ENCODE measurements around the gene ITGA7.
A peak's percentile ranks its signal among the peaks of the same experiment; 100 is the strongest.

The ITGA7 gene

DNA sequence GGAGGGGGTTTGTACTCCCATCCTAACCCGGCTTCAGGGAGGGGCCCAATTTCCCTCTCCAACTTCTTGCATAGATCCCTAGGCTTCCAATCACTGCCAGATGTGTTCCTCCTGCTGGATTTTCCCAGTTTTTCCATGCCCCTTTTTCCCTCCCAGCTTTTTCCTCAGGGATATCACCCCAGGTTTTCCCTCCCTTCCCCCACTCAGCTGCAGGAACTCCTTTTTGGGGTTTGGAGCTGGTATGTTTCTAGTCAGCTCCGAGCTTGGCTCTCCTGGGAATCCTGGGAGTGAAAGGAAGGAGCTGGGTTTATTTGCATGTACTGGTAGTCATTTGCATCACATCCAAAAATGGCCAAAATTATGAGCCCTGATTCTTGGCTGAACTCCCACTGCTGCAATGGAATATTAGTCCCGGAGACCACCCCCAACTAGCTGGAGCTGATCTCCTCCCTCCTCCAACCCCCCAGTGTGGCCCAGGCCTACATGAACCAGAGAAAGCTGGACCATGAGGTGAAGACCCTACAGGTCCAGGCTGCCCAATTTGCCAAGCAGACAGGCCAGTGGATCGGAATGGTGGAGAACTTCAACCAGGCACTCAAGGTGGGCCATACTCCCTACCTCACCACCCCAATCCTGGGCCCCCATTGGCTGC lies 11.0 kb upstream of the ITGA7 start:
- H3K4me1 ChIP-seq (ENCODE audit: insufficient read depth, low read length) = peaks cover 24% of the 10 kb centered on the region

DNA sequence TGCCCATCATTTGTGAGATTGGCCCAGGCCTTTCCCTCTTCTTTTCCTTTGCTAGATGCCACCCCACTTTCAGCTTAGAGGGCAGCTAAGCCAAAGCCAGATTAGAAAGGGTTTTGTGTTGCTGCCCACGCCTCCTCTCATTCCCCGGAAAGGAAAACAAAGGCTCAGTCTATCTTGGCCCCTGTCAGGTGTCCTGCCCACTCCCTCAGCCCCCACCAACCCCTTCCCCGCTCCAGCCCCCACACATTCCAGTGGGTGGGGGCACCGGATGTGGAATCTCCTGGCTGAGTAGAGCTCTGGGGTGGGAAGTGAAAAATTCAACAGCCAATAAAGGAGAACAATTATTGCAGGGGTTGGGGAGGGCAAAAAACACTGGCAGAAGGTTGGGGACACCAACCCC lies 10.3 kb upstream of the ITGA7 start:
- peaks cover 7% of the 10 kb centered on the region for H3K36me3 ChIP-seq (ENCODE audit: insufficient read depth, low read length)
- H2AFZ ChIP-seq (ENCODE audit: low read depth, low read length) = no peak overlapping the region
- H3K27me3 ChIP-seq (ENCODE audit: insufficient read depth, low read length) = no peaks in the 10 kb centered on the region
- peaks cover 24% of the 10 kb centered on the region for H3K4me1 ChIP-seq (ENCODE audit: insufficient read depth, low read length)
- H3K9me3 ChIP-seq (ENCODE audit: low read length) = no peaks in the 10 kb centered on the region
- no peak overlapping the region for H3K4me3 ChIP-seq (ENCODE audit: low read length)

More for the DNA sequence above, 11.0 kb upstream of the ITGA7 start:
- no peaks in the 10 kb centered on the region for H3K9me3 ChIP-seq (ENCODE audit: low read length)
- H3K27me3 ChIP-seq (ENCODE audit: insufficient read depth, low read length) = no peaks in the 10 kb centered on the region
- peaks cover 7% of the 10 kb centered on the region for H3K36me3 ChIP-seq (ENCODE audit: insufficient read depth, low read length)
- no peak overlapping the region for H3K4me3 ChIP-seq (ENCODE audit: low read length)
- H2AFZ ChIP-seq (ENCODE audit: low read depth, low read length) = no peak overlapping the region

DNA sequence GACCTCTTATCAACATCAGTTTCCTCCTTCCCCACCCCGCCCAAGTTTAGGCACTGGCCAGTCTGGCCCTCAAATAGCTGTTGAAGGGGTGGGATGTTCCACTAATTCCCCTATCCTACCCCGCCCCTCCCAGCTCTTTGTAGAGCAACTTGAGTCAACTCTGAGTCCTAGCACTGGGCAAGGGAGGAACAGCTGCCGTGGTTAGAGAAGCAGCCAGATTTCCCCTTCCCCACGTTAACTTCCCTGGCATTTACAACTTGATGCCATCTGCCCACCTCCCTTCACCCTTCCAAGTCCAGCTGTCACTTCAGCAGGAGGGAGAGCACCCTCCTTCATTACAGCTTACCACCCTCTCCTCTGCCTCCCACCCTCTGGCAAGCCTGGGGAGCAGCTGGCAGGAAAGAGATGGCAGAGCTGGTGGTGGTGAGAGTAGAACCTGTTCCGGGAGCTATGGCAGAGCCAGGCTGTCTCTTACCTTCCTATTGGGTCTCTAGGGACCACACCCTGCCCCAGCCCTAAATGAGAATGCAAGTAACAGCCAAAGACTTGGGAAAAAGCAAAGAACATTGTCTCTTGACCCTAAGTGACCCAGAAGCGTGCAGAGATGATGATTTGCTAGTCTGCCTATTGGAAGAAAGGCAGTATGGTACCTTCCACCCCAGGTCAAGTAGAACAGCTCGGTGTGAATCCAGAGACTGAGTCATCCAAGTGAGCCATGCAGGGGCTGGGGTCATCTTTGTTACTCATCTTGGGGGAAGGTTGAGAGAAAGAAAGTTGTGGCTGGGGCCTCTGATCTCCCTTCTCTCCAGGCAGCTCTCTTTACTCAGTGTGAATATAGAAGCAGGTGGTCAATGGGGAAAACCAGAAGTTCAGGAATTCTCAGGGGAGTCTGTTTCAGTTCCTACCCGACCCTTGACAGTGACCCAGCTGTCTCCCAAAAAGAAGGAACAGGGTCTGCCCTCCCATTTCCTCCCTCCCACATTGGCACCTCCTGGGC lies 9.6 kb upstream of the ITGA7 start:
- Histone ChIP-seq H3K4me3 (ENCODE audit: low read length) (peak overlapping the region; percentile 86), H2AFZ (ENCODE audit: low read depth, low read length) (no peak overlapping the region), H3K4me1 (ENCODE audit: insufficient read depth, low read length) (peaks cover 24% of the 10 kb centered on the region), H3K27me3 (ENCODE audit: insufficient read depth, low read length) (no peaks in the 10 kb centered on the region), H3K36me3 (ENCODE audit: insufficient read depth, low read length) (peaks cover 7% of the 10 kb centered on the region), H3K9me3 (ENCODE audit: low read length) (no peaks in the 10 kb centered on the region)

DNA sequence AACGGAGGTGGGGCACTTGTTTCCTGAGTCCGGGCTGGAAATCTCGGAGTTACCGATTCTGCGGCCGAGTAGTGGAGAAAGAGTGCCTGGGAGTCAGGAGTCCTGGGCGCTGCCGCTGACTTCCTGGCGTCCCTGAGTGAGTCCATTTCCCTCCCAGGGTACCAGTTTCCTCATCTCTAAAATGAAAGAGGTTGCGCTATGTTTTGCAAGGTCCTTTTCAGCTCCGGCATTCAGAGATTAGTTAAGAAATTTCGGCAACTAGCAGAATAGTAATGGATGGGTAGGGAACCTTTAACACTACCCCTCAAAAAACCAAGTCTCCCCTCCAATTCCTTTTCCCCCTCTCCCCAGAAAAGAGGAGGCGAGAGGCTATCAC lies 8.9 kb upstream of the ITGA7 start:
- Histone ChIP-seq H3K9me3 (ENCODE audit: low read length) (no peaks in the 10 kb centered on the region), H3K36me3 (ENCODE audit: insufficient read depth, low read length) (peaks cover 5% of the 10 kb centered on the region), H2AFZ (ENCODE audit: low read depth, low read length) (peak overlapping the region; percentile 89), H3K4me1 (ENCODE audit: insufficient read depth, low read length) (peaks cover 24% of the 10 kb centered on the region), H3K4me3 (ENCODE audit: low read length) (peak overlapping the region; percentile 86), H3K27me3 (ENCODE audit: insufficient read depth, low read length) (peaks cover 2% of the 10 kb centered on the region)

DNA sequence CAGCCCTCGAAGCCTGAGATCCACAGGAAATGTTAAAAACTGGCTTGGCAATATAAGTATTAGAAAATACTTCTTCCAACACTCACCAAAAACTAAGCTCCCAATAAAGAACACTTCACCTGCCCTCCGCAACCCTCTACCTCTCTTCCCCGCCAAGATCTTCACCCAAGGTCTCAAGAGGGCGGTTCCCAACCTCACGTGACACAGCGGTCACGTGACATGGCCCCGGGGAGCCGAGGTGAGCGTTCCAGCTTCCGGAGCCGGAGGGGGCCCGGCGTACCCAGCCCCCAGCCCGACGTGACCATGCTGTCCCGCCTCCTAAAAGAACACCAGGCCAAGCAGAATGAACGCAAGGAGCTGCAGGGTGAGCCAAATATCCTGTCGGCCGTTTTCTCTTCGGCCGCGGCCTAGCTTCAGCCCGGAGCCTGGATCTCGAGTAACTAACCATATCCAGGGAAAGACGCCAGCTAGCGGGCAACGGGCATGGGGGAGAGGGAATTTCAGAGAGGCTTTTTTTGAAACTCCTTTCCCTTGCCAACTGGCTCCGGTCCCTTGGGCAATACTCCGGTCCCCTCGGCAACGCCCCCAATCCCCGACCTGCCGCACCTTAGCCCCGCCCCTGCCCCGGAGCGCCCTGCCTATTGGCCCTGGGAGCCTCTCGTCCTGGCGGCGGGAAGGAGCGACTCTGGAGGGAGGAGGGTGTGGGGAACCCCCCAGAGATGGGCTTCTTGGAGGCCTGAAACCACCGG lies 8.3 kb upstream of the ITGA7 start, which contains the start of gene BLOC1S1:
TSS of gene BLOC1S1 (plus strand) at position 214 of the 749 bp plus-strand sequence. CDS start at position 220, 6 bp downstream.
- peak within 1 kb of the TSS; percentile 86 for H3K4me3 ChIP-seq (ENCODE audit: low read length)
- H3K36me3 ChIP-seq (ENCODE audit: insufficient read depth, low read length) = peaks cover 5% of the 10 kb centered on the region
- peaks cover 24% of the 10 kb centered on the region for H3K4me1 ChIP-seq (ENCODE audit: insufficient read depth, low read length)
- no peaks in the 10 kb centered on the region for H3K9me3 ChIP-seq (ENCODE audit: low read length)
- peaks cover 2% of the 10 kb centered on the region for H3K27me3 ChIP-seq (ENCODE audit: insufficient read depth, low read length)
- peak within 1 kb of the TSS; percentile 89 for H2AFZ ChIP-seq (ENCODE audit: low read depth, low read length)

DNA sequence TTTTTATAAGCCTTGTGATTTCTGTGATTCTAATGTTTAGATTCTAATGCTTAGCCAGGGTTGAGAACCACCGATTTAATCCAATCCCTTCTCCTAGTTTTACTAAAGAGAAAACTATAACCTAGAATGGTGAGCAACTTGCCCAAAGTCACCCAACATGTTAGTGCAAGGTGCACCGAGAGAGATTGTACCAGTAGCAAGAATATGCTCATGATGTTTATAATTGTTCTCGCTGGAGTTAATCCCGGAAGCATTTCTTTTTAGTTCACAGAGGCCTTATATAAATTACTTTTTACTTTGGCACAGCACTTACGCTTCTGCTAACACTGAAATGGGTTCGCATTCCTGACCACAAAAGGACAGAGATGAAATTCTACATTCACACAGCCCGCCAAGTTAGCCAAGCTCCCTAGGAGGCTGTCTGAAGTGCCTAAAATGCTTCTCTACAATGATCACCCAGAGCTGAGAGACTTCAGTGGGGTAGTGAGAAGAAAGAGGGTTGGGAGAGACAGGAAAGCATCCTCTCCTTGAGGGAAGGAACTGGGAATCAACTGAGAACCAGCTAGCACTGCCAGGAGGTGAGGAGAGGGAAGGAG lies 7.6 kb upstream of the ITGA7 start:
- Histone ChIP-seq H3K36me3 (ENCODE audit: insufficient read depth, low read length) (peaks cover 1% of the 10 kb centered on the region), H3K4me1 (ENCODE audit: insufficient read depth, low read length) (peaks cover 24% of the 10 kb centered on the region)

DNA sequence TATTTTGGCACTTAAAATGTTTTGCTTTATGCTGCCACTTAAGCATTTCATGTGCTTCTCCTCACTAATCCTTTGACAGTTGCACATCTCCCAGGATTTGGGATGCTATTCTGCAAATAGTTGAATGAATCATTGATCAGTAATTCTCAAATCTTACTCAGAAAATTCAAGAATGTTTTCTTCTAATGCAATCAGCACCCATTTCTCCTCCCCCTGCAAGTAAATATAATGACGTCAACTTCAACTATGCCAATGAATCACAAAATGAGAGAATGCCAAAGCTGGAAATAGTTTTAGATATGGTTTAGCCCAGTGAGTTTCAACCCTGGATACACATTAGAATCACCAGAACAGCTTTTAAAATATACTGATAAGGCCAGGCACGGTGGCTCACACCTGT lies 6.0 kb upstream of the ITGA7 start:
- H3K36me3 ChIP-seq (ENCODE audit: insufficient read depth, low read length) = no peaks in the 10 kb centered on the region
- peaks cover 6% of the 10 kb centered on the region for H3K27me3 ChIP-seq (ENCODE audit: insufficient read depth, low read length)
- H3K4me3 ChIP-seq (ENCODE audit: low read length) = no peak overlapping the region
- no peak overlapping the region for H2AFZ ChIP-seq (ENCODE audit: low read depth, low read length)
- no peaks in the 10 kb centered on the region for H3K9me3 ChIP-seq (ENCODE audit: low read length)
- peaks cover 24% of the 10 kb centered on the region for H3K4me1 ChIP-seq (ENCODE audit: insufficient read depth, low read length)

More for the DNA sequence above, 7.6 kb upstream of the ITGA7 start:
- H3K4me3 ChIP-seq (ENCODE audit: low read length) = peak overlapping the region; percentile 86
- peaks cover 2% of the 10 kb centered on the region for H3K27me3 ChIP-seq (ENCODE audit: insufficient read depth, low read length)
- peak overlapping the region; percentile 89 for H2AFZ ChIP-seq (ENCODE audit: low read depth, low read length)
- H3K9me3 ChIP-seq (ENCODE audit: low read length) = no peaks in the 10 kb centered on the region

DNA sequence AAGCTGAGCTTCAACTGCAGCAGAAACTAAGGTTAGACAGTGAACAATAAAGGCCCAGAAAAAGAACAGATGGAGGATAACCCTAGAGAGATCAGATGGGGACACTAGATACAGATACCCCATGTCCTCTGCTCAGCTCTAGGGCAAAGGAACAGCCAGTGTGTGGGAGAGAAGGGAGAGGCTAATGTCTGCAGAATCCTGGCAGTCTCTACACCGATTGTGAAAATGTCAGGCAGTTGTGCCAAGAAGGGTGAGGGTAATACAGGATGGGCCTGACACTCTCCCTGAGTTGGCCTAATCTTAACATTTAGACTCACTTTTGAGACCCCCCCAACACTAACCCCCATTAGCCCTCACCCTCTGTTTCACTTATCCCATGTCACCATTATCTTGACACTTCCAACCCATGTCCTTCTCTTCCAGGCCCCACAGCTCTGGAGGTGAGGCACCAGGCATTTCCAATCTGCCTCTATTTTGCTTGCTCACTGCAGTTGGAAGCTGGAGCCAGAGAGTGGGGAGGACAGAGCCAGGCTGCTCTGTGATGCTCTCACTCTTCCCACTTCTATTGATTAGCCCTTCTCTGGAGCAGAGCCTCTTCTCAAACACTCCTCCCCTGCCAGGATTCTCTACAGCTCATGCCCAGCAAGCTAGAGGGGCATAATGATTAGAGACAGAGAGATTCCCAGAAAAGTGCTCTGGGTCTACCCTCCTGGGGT lies 5.2 kb upstream of the ITGA7 start:
- no peak overlapping the region for H3K4me3 ChIP-seq (ENCODE audit: low read length)
- no peaks in the 10 kb centered on the region for H3K36me3 ChIP-seq (ENCODE audit: insufficient read depth, low read length)
- H2AFZ ChIP-seq (ENCODE audit: low read depth, low read length) = no peak overlapping the region
- H3K27me3 ChIP-seq (ENCODE audit: insufficient read depth, low read length) = peaks cover 8% of the 10 kb centered on the region
- no peaks in the 10 kb centered on the region for H3K9me3 ChIP-seq (ENCODE audit: low read length)
- peaks cover 22% of the 10 kb centered on the region for H3K4me1 ChIP-seq (ENCODE audit: insufficient read depth, low read length)

DNA sequence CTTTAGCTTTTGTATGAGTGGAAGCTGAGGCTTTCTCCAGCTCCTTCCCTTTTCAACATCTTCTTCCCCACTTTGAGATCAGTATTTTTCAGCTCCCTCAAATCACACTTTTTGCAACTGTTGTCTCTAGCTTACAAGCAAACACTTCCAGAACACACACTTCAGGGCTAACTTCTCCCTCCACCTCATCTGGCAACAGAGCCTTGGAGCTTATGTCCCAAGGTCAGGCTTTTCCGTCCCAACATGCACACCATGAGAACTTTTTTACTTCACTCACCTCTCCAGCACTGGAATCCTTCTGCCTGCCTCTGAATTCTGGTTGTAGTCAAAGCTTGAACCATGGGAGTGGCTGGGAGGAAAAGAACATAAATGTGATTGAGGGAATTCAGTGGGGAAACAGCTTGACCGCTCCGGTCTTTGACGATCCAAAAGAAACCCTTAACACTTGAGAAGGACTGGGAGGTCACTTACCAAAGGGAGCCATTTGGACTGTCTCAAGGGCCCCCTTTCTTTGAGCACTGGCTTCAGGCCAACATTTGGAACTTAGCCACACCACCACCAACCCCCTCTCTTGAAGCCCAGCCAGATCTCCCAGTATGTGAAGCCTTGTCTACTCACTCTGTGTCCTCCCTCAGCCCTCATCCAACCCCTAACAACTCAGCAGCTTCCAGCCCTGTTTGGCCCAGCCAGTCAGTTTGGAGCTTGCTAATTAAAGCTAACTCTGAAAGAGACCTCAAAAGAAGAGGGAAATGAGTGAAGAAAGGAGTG lies 4.3 kb upstream of the ITGA7 start:
- H3K9me3 ChIP-seq (ENCODE audit: low read length) = no peaks in the 10 kb centered on the region
- no peaks in the 10 kb centered on the region for H3K36me3 ChIP-seq (ENCODE audit: insufficient read depth, low read length)
- H3K27me3 ChIP-seq (ENCODE audit: insufficient read depth, low read length) = peaks cover 8% of the 10 kb centered on the region
- peaks cover 19% of the 10 kb centered on the region for H3K4me1 ChIP-seq (ENCODE audit: insufficient read depth, low read length)
- no peak overlapping the region for H3K4me3 ChIP-seq (ENCODE audit: low read length)
- H2AFZ ChIP-seq (ENCODE audit: low read depth, low read length) = no peak overlapping the region

DNA sequence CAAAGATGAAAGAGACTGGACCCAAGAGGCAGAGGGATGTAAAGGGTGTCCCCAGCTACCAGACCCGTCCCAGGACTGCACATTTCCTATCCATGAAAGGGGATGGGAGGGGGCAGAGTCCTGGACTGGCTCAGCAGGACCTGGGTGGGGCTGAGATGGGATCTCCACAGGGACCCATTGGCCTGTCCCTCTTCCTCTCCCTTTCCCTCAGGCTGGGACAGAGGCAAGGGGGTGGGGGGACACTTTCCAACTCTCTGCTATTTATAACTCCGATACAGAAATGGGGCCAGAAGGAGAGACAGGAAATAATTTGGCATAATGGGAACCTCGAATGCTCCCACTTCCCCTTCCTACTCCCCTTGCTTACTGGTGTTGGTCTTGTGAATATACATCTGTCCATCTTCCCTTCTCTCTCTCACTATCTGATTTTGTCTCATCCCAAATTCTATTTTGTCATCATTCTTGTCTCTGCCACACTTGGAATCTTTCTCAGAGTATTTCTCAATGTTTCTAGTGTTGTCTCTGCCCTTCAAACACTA lies 1.1 kb upstream of the ITGA7 start:
- Histone ChIP-seq H2AFZ (ENCODE audit: low read depth, low read length) (peak overlapping the region; percentile 13), H3K9me3 (ENCODE audit: low read length) (no peaks in the 10 kb centered on the region), H3K4me3 (ENCODE audit: low read length) (peak overlapping the region; percentile 72), H3K27me3 (ENCODE audit: insufficient read depth, low read length) (peaks cover 11% of the 10 kb centered on the region), H3K36me3 (ENCODE audit: insufficient read depth, low read length) (no peaks in the 10 kb centered on the region), H3K4me1 (ENCODE audit: insufficient read depth, low read length) (peaks cover 26% of the 10 kb centered on the region)

DNA sequence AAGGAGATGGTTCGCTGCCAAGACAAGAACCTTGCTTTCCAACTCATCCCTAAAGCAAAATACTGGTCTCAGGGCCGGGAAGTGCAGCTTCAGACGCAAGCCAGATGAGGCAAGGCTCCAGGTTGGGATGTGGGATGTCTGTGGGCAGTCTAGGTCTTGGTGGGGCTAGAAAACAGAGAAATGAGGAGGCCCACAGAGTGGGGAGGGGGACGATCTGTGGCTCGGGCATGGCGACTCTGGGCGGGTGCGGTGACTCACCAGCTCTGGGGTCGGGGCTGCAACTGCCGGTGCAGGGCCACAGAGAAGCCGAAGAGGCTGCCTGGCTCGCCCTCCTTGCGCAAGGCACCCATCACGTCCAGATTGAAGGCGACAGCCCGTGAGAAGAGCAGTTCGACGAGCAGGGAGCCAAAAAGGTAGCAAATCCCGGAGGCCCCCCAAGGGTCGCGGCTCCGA lies 459 bp downstream of the ITGA7 start:
- Histone ChIP-seq H3K9me3 (ENCODE audit: low read length) (no peaks in the 10 kb centered on the region), H3K4me1 (ENCODE audit: insufficient read depth, low read length) (peaks cover 26% of the 10 kb centered on the region), H3K4me3 (ENCODE audit: low read length) (peak overlapping the region; percentile 72), H2AFZ (ENCODE audit: low read depth, low read length) (peak overlapping the region; percentile 82), H3K36me3 (ENCODE audit: insufficient read depth, low read length) (no peaks in the 10 kb centered on the region), H3K27me3 (ENCODE audit: insufficient read depth, low read length) (peaks cover 11% of the 10 kb centered on the region)

All from neuron (in vitro differentiated cells).